ENCODE results near the gene TAOK1.
"Not testable (repeated sequence)": the region's sequence is repeated elsewhere in the genome, so short reads cannot be mapped to it uniquely, and the experiment has no call there.

Gene TAOK1

DNA sequence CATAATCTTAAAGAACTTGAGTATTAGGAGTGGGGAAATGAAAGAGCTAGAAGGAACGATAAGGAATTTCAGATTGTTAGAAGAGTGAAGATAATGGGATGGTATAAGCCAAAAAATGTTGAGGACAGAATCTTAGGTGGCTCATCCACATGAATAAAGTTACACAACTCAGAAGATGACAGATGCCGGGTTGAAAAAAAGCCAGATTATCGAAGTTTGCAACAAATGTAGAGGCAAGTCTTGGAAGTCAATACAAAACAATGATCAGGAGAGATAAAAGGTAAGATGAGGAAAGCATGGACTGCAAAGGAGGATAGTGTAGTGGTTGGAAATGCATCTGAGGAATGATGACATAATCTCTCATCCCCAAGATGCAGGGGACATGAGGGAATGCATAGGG lies 45.1 kb upstream of the TAOK1 start:
- no peaks in the 10 kb centered on the region for H3K9me3 ChIP-seq (ENCODE audit: insufficient read depth, low read length)
- H3K4me2 ChIP-seq (ENCODE audit: low read length): no peak overlapping the region
- no peak overlapping the region for H3K4me3 ChIP-seq (ENCODE audit: low read length)
- TF ChIP-seq, protein P1, sequence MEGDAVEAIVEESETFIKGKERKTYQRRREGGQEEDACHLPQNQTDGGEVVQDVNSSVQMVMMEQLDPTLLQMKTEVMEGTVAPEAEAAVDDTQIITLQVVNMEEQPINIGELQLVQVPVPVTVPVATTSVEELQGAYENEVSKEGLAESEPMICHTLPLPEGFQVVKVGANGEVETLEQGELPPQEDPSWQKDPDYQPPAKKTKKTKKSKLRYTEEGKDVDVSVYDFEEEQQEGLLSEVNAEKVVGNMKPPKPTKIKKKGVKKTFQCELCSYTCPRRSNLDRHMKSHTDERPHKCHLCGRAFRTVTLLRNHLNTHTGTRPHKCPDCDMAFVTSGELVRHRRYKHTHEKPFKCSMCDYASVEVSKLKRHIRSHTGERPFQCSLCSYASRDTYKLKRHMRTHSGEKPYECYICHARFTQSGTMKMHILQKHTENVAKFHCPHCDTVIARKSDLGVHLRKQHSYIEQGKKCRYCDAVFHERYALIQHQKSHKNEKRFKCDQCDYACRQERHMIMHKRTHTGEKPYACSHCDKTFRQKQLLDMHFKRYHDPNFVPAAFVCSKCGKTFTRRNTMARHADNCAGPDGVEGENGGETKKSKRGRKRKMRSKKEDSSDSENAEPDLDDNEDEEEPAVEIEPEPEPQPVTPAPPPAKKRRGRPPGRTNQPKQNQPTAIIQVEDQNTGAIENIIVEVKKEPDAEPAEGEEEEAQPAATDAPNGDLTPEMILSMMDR (IDR thresholded peaks at IDR 0.05; ENCODE audit: low read depth, low read length): no peak
- H3K27ac ChIP-seq (ENCODE audit: low read length): no peak overlapping the region
- H4K20me1 ChIP-seq (ENCODE audit: insufficient read depth, low read length): no peaks in the 10 kb centered on the region
- H3K79me2 ChIP-seq (ENCODE audit: low read length): no peaks in the 10 kb centered on the region
- no peaks in the 10 kb centered on the region for H3K4me1 ChIP-seq (ENCODE audit: low read length)
- H3K9ac ChIP-seq (ENCODE audit: low read length): no peak overlapping the region
- no peaks in the 10 kb centered on the region for H3K36me3 ChIP-seq (replicated peaks; ENCODE audit: low read depth, low read length)
- H2AFZ ChIP-seq (ENCODE audit: low read depth, low read length): no peak overlapping the region
- H3K27me3 ChIP-seq (ENCODE audit: low read depth, low read length): peaks cover 25% of the 10 kb centered on the region

- not testable (repeated sequence) for H3K27ac ChIP-seq (ENCODE audit: low read length); H3K36me3 ChIP-seq (replicated peaks; ENCODE audit: low read depth, low read length); H3K79me2 ChIP-seq (ENCODE audit: low read length); H3K4me1 ChIP-seq (ENCODE audit: low read length); H3K4me3 ChIP-seq (ENCODE audit: low read length); H3K4me2 ChIP-seq (ENCODE audit: low read length); H3K9ac ChIP-seq (ENCODE audit: low read length); H4K20me1 ChIP-seq (ENCODE audit: insufficient read depth, low read length); H2AFZ ChIP-seq (ENCODE audit: low read depth, low read length); H3K9me3 ChIP-seq (ENCODE audit: insufficient read depth, low read length)
- H3K27me3 ChIP-seq (ENCODE audit: low read depth, low read length): peaks cover 25% of the 10 kb centered on the region
Observed at GRCh38 chr17:29345470-29345869, 44.7 kb upstream of the TAOK1 start.

GRCh38 chr17:29346462-29346861 lies 43.7 kb upstream of the TAOK1 start:
- no peak overlapping the region for H3K4me3 ChIP-seq (ENCODE audit: low read length)
- H3K36me3 ChIP-seq (replicated peaks; ENCODE audit: low read depth, low read length): no peaks in the 10 kb centered on the region
- peaks cover 22% of the 10 kb centered on the region for H3K27me3 ChIP-seq (ENCODE audit: low read depth, low read length)
- H3K79me2 ChIP-seq (ENCODE audit: low read length): no peaks in the 10 kb centered on the region
- H3K27ac ChIP-seq (ENCODE audit: low read length): no peak overlapping the region
- H3K4me1 ChIP-seq (ENCODE audit: low read length): no peaks in the 10 kb centered on the region
- no peak overlapping the region for H3K4me2 ChIP-seq (ENCODE audit: low read length)
- H2AFZ ChIP-seq (ENCODE audit: low read depth, low read length): no peak overlapping the region
- H4K20me1 ChIP-seq (ENCODE audit: insufficient read depth, low read length): no peaks in the 10 kb centered on the region
- no peak for TF ChIP-seq EZH2phosphoT487 (IDR thresholded peaks at IDR 0.05; ENCODE audit: low read depth)
- TF ChIP-seq, protein P1 (IDR thresholded peaks at IDR 0.05; ENCODE audit: low read depth, low read length): no peak
- H3K9me3 ChIP-seq (ENCODE audit: insufficient read depth, low read length): no peaks in the 10 kb centered on the region
- H3K9ac ChIP-seq (ENCODE audit: low read length): no peak overlapping the region

GRCh38 chr17:29347831-29348629 lies 42.1 kb upstream of the TAOK1 start:
- Histone ChIP-seq H3K36me3 (replicated peaks; ENCODE audit: low read depth, low read length) (no peaks in the 10 kb centered on the region), H3K27ac (ENCODE audit: low read length) (no peak overlapping the region), H3K27me3 (ENCODE audit: low read depth, low read length) (peaks cover 18% of the 10 kb centered on the region), H2AFZ (ENCODE audit: low read depth, low read length) (no peak overlapping the region), H3K4me1 (ENCODE audit: low read length) (no peaks in the 10 kb centered on the region), H3K4me2 (ENCODE audit: low read length) (no peak overlapping the region), H3K9ac (ENCODE audit: low read length) (no peak overlapping the region), H3K79me2 (ENCODE audit: low read length) (no peaks in the 10 kb centered on the region), H4K20me1 (ENCODE audit: insufficient read depth, low read length) (no peaks in the 10 kb centered on the region), H3K9me3 (ENCODE audit: insufficient read depth, low read length) (no peaks in the 10 kb centered on the region), H3K4me3 (ENCODE audit: low read length) (no peak overlapping the region)
- TF ChIP-seq, protein P1 (IDR thresholded peaks at IDR 0.05; ENCODE audit: low read depth, low read length): no peak

All from OCI-LY3 (cell line).